NCI-H2227 treated with DMSO at 0.1 percent for 48 hours (cell line): ENCODE results near the gene CDK19.
"Not testable (repeated sequence)": the region's sequence is repeated elsewhere in the genome, so short reads cannot be mapped to it uniquely, and the experiment has no call there.

Source experiments
- DNase-seq: peaks from one replicate; lab custom pipeline; 2025; lab: John Stamatoyannopoulos, UW

The CDK19 gene

GRCh38 chr6:110815411-110816409, at the start of gene CDK19:
TSS of gene CDK19 (minus strand) at chr6:110815469. CDS start at chr6:110815136, 333 bp downstream.
- peak; percentile 95 for DNase-seq

- peak; percentile 16 for DNase-seq
Observed at GRCh38 chr6:110864824-110865223, 49.6 kb upstream of the CDK19 start.

- no peak for DNase-seq
Observed at GRCh38 chr6:110859335-110859792, 44.1 kb upstream of the CDK19 start.

GRCh38 chr6:110858562-110859214, 43.4 kb upstream of the CDK19 start:
- no peak for DNase-seq

GRCh38 chr6:110858016-110858415, 42.7 kb upstream of the CDK19 start:
- DNase-seq = no peak

- DNase-seq = no peak
Observed at GRCh38 chr6:110856296-110856695, 41.0 kb upstream of the CDK19 start.

GRCh38 chr6:110853754-110854477, 38.6 kb upstream of the CDK19 start:
- DNase-seq = peak; percentile 2

GRCh38 chr6:110852773-110853172, 37.5 kb upstream of the CDK19 start:
- no peak for DNase-seq

- no peak for DNase-seq
Observed at GRCh38 chr6:110849781-110850180, 34.5 kb upstream of the CDK19 start.

- no peak for DNase-seq
Observed at GRCh38 chr6:110841266-110841665, 26.0 kb upstream of the CDK19 start.

GRCh38 chr6:110835751-110836150, 20.5 kb upstream of the CDK19 start:
- not testable (repeated sequence) for DNase-seq

GRCh38 chr6:110833831-110834230, 18.6 kb upstream of the CDK19 start:
- DNase-seq = no peak

GRCh38 chr6:110831405-110831804, 16.1 kb upstream of the CDK19 start:
- no peak for DNase-seq

- DNase-seq = no peak
Observed at GRCh38 chr6:110828396-110828795, 13.1 kb upstream of the CDK19 start.

GRCh38 chr6:110826236-110827129, 11.2 kb upstream of the CDK19 start:
- no peak for DNase-seq

- no peak for DNase-seq
Observed at GRCh38 chr6:110823146-110823545, 7.9 kb upstream of the CDK19 start.

GRCh38 chr6:110822249-110822648, 7.0 kb upstream of the CDK19 start:
- no peak for DNase-seq

GRCh38 chr6:110816677-110817076, 1.4 kb upstream of the CDK19 start:
- DNase-seq = no peak

GRCh38 chr6:110815015-110815410, 256 bp downstream of the CDK19 start:
- no peak for DNase-seq

GRCh38 chr6:110814102-110815014, 911 bp downstream of the CDK19 start:
- peak; percentile 27 for DNase-seq
